HG03045 (cell line): ENCODE data around the gene RHO.

Experiments
- ATAC-seq: cut with Tn5 transposase; IDR thresholded peaks from one replicate; pipeline ENCODE4 v1.9.1; 2021; ENCODE audit warnings: mild to moderate bottlenecking, moderate library complexity; ENCODE audit not compliant: unreplicated experiment

The RHO gene

DNA sequence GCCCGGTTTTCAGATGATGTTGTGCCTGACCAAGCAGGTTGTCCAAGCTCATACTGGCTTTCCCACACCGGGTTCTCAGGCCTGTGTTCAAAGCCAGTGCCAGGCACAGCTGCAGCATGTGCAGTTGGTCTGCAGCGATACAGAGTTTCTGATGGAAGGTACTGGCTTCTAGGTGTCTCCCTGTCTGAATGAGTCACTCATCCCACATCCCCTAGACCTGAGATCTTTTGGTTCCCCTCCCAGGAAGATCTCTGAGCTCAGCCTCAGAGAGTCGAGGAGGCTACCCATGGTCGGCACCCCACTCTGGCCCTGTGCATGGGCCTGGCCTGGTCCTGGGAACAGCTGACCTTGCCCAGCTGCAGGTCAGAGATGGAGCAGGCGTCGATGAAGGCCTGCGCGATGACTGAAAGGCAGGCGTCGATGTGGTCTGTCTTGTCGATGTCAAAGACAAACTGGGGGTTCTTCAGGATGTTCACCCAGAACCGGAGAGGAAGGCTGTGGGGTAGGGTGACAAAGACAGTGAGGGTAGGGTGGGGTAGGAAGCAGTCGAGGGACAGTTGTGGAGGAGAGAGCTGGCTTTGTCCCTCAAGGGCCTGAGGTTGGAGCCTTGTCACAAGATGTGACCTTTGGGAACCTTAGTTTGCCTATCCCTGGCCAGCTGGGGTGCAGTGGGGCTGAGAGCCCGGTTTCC, 29.8 kb downstream of the RHO start:
- no peak for ATAC-seq

DNA sequence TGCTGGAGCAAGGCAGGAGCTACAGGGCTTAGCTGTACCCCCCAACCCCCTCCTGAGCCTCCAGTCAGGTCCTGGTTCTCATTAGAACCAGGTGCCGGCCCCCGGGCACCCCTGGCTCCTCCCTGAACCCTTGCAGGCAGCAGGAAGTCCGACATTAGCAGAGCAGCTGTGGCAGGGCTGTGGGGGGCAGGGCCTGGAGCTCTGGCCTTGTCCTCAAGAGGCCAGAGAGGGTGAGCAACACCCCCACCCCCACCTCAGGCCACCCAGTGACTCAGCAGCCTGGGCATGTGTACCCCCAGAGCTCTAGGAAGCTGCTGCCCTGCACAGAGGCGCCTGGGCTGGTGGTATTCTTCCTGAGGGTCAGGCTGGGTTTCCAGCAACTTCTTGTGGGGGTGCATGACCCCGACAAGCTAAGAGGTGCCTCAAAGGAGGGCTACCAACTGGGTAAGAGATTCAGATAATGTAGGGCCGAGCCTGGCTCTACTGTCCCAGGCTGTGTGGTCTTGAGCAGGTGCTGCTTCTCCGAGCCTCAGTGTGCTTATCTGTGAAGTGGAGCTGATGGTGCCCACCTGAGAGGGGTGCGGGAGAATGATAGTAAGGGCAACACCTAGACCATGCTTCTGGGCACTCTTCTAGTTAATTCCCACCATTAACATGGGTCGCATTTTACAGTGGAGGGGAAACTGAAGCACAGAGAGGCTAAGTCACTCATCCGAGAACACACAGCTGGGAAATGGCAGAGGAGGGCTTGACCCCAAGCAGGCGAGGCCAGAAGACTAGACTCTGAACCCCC, 30.5 kb downstream of the RHO start:
- no peak for ATAC-seq

DNA sequence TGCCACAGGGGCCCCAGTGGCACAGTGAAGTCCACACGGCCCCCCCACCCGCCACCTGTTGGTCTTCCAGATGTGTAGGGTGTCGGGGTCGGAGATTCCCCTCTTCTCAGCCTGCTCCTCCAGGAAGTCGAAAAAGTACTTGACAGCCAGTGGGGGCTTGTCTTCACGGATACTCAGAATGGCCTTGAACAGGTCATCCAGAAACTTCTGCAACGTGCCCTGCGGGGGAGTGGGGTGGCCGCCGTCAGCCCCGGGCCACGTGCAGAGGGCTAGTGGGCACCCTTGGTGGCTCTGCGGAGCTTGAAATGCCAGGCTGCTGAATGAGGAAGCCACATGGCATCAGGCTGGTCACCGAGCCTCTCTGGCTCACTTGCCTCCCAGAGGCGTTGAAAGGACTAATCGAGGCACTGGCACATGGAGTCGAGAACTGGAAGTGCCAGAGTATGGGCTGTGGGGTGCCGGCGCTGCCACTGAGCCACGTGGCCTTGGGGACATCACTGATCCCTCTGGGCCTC, 31.2 kb downstream of the RHO start:
- ATAC-seq = no peak

DNA sequence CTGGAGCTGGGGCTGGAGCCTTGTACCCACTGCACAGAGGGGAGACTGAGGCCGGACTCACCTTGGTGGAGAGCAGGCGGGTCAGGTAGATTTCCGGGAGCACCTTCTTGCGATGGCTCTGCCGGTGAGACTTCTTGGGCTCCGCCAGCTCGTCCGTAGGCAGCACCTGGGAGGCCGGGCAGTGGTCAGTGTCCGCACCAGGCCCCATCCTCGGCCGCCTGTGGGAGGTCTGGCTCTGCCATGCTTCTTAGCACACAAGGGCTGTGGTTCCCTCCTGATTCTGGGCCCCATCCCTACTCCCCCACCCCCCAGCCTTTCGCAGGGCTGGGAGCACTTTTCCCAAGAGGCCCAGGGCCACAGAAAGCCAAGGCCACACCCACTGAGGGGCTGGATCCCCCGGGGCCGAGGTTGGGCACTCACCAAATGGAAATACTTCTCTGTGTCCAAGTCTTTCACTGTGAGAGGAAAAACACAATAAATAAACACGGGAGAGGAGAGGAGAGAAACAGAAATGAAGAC, 31.9 kb downstream of the RHO start:
- no peak for ATAC-seq

DNA sequence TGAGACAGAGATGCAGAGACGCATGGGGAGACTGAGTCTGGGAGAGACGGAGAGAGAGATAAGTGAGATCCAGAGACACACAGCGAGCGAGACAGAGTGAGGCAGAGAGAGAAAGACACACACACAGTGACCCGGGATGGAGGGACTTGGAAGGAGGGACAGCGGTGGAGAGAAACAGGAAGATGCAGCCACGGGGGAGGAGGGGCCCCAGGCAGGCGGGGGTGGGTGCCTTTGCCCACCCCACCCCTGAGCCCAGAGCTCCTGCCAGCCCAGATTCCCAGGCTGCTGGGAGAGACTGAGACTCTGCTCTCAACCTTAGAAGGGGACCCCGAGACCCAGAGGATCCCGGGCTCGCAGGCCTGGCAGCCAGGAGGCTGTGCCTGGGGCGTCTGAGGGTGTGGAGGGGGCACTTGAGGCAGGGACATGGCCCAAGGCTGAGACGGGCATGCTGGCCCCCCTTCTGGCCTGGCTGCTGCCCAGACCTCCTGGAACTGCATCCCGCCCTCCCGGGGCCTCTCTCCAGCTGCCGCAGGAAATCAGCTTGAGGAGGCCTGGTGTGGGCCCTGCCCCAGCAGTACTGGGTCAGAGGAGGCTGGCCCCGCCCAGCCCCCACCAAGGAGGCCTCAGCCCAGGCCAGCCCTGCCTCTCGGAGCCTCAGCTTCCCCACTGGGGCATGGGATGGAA, 32.6 kb downstream of the RHO start:
- ATAC-seq = no peak

DNA sequence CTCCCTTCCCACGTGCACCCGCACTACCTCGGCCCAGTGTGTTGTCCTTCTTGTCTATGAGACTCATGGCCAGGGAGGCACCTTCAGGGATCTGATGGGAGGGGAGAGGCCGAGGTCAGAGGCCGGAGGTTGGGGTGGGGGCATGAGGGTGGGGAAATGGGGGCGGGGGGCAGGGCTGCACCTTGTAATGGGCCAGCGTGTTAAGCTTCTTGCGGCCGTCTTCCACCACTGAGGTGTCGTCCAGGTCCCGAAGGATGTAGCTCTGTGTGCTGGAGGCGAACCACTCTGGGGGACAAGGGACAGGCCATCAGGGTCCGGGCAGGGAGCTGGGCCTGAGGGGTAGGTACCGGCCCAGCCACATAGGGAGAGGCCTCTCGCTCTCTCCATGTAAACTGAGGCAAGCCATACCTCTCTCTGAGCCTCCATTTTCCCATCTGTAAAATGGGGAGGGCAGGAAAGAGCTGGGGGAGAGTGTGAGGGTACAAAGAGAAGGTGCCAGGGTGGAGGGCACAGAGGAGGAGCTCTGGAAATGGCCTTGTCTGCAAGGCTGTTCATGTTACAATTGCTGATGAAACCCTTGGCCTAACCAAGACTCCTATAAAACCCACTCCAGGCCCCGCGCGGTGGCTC, 33.3 kb downstream of the RHO start:
- ATAC-seq = no peak

DNA sequence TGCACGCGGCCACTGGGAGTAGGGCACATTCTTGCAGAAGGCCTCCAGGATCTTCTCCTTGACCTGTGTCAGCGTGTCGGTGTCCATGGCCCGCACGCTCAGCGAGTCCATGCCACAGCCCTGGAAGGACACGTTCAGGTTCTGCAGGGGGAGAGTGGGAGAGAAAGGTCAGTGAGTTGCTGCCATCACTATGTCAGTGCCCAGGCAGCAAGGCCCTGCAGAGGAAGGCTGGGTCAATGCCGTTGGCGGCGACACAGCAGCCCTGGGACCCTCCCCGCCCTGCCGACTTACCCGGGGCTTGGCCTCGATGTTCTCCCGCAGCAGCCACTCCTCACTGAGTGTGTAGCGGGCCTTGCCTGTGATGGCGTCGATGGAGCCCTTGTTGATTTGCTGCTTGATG, 34.4 kb downstream of the RHO start:
- no peak for ATAC-seq

DNA sequence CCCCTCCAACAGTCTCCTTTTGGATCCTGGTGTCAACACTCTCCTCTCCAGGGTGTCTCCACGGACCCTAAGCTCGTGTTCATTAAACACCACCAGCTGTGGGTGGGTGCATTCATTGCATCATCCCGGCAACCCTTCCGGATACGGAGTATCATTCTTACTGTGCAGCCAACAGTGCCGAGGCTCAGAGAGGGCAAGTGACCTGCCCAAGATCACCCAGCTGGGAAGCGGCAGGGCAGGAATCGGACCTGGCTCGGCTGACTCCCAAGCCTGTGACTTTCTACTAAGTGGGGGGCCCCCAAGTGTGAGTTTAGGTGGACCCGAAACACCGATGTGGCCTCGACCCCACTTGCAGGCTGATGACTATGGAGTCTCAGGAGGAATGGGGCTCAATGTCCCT, 34.9 kb downstream of the RHO start:
- ATAC-seq = no peak

DNA sequence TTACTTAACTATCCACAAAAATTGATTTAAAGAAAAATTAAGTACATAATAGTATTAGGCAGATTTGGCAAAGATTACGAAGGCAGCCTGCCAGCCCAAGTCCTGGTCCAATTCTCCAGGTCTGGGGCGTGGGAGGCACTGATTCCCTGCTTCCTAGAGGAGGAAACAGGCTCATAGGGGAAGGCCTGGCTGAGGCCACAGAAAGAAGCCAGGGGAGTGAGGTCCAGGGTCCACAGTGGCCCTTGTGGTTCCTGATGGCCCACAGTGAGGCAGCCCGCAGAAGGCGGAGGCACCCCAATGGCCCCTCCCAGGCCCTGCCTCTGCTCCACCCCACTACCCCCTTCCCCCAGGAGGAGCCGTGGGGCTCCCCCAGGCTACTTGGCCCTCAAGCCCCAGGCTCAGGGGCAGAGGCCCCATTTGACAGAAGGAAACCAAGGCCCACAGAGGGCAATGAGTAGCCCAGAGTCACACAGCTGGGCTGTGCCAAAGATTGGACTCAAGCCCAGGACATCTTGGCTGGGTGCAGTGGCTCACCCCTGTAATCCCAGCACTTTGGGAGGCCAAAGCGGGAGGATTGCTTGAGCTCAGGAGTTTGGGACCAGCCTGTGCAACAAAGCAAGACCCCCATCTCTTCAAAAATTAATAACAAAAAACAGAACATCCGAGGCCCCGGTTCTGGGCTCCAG, 35.6 kb downstream of the RHO start:
- ATAC-seq = no peak

DNA sequence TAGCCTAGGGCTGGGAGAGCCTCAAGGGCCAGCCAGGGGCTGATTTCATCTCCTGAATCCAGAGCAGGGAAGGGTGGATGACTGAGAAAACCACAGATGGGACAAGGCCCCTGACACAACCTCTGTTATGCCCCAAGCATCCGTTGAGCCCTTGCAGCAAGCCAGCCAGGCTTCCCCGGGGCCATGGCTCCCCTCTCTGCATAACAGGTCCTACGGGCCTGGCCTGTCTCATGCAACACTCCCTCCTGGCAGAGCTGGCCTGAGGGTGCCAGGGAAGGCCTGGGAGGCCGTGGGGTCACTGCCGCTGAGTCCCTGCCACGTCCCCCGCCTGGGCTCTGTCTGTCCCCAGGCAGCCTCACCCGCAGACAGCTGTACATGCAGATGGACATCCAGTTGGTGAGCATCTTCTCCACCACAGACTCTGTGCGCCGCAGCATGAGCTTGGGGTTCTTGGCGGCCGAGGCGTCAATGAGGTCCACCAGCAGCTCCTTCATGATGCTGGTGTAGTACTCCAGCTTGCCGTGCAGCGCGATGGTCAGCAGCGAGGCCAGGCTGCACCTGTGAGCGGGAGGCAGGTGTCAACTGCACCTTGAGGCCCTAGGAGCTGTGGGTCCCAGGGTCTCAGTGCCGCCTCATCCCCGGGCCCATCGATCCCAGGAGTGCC, 36.7 kb downstream of the RHO start:
- ATAC-seq = no peak

DNA sequence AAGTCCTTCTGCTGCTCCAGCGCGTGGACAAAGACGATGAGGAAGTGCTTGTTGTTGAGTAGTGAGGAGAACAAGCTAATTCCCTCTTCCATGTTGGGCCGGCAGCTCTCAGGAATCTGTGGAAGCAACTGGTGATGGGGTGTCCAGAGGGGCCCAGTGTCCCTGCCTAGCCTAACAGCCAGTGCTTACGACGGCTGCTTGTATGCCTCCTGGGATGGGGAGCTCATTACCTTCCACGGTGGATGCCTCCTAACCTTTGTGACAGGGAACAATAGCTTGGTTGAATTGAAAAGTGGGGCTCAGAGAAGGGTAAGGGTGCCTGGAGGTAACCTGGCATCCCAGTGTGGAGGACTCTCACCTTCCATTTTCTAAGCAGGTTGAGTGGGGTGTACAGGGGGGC, 37.5 kb downstream of the RHO start:
- ATAC-seq = no peak

DNA sequence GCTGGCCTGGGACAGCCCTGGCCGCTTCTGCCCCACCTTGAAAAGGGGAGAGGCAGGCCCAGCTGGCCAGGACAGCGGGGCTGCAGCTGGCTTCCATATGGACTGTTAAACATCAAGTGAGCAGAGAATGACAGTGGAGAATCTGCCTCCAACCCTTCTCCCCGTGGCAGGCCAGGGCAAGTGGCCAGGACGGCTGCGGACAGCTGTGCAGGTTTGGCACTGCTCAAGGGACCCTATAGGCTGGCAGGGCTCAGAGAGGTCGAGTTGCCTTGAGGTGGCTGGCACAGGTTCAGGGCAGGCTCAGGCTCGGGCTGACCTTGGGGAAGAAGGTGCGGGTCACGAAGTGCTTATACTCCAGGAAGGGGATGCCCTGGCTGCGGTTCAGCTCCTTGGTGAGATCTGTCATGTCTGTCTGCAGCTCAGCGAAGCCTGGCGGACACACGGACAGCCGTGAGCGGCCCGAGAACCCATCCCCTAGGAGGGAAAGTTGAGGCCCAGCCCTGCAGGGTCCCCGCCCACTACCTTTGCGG, 38.8 kb downstream of the RHO start:
- no peak for ATAC-seq

DNA sequence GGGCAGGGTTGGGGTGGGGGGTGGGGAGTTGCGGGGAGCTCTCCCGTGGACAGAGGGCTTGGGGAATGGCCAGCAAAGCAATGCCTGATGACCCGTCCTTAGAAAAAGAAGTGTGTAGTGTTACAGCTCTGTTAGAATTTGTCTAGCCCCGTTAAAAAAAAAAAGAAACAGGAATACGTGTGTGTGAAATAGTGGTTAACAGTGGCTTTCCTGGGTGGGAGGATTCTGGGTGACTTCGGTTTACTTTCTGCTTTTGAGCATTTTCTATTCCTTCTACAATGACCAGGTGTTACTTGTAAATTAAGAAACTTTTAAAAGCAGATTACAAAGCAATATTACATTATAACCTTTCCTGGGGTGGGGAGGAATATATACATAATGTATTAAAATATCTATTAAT, 39.5 kb downstream of the RHO start:
- no peak for ATAC-seq

DNA sequence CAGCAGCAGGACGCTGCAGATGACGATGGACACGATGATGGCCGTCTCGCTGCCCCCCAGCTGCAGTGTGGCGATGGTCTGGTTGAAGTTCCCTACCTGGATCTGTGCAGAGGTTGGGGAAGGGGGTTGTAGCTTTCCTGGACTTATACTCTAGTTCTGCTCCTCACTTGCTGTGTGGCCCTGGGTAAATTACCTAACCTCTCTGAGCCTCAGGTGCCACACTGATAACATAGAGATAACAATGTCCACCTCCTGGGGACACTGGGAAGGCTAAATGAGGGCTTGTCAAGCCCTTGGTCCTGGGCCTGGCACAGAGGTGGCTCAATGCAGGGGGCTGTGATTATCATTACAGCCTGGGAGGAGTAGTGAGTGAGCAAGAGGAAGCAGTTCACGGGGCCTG, 41.4 kb downstream of the RHO start:
- ATAC-seq = no peak

DNA sequence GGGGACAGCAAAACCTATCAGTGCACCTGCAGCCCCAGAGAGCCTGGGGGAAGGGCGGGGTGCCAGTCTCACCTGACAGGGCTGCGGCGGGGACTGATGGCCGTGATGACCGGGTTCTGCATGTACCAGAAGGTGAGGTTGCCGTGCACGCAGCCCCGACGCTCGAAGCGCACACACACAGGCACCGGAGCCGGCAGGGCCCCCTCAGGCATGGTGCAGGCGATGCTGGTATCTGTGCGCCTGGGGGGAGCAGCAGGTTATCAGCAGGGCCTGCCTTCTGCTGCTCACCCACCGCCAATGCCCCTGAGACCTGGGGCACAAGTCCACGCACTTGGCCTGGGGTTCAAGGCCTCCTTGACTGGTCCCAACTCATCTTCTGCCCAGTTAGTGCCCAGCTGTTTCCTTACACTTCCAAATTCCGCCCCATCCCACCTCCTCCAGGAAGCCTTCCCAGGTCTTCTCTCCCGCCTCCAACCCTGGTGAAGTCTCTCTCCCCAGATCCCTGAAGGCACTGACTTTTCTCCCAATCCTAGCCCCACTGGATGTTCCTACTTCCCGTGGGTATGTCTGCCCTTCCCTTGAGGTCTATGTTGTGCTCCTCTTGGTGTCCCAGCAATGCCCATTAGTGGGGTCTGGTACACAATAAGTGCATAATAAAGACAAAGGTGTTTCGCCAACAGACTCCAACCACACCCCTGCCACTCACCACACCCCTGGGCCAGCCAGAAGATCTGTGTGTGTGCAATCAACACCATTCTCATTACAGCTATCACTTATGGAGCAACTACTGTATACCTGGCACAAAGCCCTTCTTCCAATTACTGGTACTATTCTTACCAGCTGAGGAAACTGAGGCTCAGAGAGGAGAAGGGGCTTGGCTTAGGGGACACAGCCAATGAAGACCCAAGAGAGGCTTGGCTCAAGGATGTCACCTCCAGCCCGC, 43.4 kb downstream of the RHO start:
- no peak for ATAC-seq

DNA sequence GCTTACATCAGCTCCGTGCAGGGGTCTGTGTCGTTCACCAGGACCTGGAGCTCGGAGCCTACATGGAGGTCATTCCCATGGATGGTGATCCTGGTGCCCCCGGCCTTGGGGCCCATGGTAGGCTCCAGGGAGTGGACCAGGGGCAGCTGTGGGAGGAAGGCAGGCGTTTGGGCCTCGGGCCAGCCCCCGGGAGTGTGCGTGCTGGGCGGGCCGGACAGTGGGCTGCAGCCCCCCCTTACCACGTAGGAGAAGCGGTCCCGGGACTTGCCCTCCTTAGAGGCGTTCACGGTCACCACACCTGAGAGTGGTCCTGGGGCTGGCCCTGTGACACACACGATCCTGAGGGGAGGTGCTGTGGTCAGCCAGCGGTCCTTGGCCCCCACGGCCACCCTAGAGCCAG, 44.2 kb downstream of the RHO start:
- no peak for ATAC-seq

DNA sequence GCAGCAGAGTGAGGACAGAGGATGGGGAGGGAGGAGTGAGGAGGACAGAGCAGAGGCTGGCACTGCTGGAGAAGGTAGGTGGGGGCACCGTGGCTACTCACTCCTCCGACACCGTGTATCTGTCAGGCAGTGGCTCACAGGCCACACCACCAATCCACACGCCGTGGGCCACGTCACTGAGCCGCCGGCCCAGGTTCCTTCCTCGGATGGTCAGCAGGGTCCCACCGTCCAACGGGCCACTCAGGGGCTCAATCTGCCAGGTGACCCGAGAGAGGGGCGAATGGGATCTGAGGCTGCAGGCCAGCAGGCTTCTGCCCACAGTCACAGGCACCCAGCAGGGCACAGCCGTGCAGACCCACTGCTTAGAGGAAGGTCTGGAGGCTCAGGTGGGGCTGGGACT, 45.1 kb downstream of the RHO start:
- ATAC-seq = no peak

DNA sequence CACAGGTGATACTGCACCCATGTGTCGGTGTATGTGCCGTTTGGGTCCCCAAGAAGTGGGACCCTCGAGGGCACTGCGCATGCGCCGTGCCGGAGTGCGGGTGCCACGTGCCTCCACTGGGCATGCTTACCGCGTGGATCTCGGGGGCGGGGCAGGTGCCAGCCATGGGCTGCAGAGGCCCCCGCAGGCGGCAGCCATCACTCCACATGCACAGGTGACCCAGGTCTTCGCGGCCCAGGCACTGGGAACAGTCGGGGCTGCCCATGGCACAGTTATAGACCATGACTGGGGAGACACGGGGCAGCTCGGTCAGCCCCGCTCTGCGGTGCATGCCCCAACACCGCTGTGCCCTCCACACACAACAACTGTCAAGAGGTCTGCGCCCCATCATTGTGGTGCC, 45.8 kb downstream of the RHO start:
- ATAC-seq = no peak
